ENCODE results near the gene TRIM66.

TRIM66 gene

DNA sequence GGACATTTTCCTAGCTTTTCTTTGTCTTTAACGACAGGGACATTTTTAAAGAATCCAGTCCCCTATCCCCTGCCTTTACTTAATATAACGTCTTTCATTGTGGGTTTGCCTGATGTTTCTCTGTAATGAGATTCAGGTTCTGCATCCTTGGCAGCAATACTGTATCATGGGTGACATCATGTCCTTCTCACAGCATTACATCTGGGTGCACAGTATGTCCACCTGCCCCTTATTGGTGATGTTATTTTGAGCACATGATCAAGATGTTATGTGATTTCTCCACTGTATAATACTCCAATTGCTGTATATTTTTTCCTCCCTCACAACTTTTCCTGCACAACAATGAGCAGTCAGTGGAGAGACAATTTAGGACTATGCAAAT lies 78.8 kb downstream of the TRIM66 start:
- H3K9me3 Mint-ChIP-seq, result no peaks in the 10 kb centered on the region
- H3K36me3 Mint-ChIP-seq (ENCODE audit: low read depth), result no peaks in the 10 kb centered on the region
- peaks cover 31% of the 10 kb centered on the region for H3K27me3 Mint-ChIP-seq
- H3K4me3 Mint-ChIP-seq, result no peak overlapping the region
- H3K27ac Mint-ChIP-seq, result no peak overlapping the region
- H3K4me1 Mint-ChIP-seq (ENCODE audit: low read depth), result no peaks in the 10 kb centered on the region

DNA sequence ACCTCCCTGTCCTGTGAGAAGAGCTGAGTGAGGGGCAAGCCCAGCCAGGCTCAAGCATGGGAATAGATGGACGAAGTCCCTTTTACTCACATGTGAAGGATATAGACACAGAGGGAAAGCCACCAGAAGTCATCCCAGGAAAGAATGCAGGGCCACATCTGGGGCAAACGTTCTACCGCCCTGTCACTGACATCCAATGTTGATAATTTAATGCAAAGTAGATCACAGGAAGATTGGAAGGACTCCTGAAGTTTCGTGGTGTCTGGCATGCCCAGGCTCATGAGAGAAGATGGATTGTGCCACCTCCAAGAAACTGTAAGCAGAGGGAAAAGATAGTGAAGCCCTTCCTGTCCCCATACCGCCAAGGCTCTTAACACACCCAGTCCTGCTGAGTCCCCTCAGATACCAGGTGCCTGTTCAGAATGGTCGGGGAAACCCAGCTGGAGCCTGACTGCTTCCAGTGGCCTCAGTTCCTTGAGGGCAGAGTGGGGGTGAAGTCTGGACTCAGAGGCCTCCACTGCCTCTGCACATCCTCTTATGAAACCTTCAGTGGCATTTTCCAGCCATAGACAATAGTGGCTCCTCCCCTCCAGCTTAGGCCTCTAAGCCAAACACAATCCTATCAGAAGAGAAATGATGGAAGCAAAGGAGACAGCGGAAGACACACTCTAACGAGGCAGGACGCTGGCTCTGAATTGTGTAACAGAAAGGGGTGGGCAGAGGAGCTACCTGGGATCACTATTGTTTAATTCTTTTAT lies 80.9 kb downstream of the TRIM66 start:
- H3K36me3 Mint-ChIP-seq (ENCODE audit: low read depth), result no peaks in the 10 kb centered on the region
- H3K9me3 Mint-ChIP-seq, result no peaks in the 10 kb centered on the region
- H3K27me3 Mint-ChIP-seq, result peaks cover 45% of the 10 kb centered on the region
- H3K4me1 Mint-ChIP-seq (ENCODE audit: low read depth), result no peaks in the 10 kb centered on the region
- no peak overlapping the region for H3K27ac Mint-ChIP-seq
- no peak overlapping the region for H3K4me3 Mint-ChIP-seq

- Mint-ChIP-seq H3K27ac (no peak overlapping the region), H3K4me3 (no peak overlapping the region), H3K9me3 (no peaks in the 10 kb centered on the region), H3K27me3 (peaks cover 46% of the 10 kb centered on the region), H3K4me1 (ENCODE audit: low read depth) (peaks cover 2% of the 10 kb centered on the region), H3K36me3 (ENCODE audit: low read depth) (no peaks in the 10 kb centered on the region)
Observed at GRCh38 chr11:8598506-8598905, 84.0 kb downstream of the TRIM66 start.

- Mint-ChIP-seq H3K27ac (no peak overlapping the region), H3K27me3 (peaks cover 52% of the 10 kb centered on the region), H3K4me1 (ENCODE audit: low read depth) (peaks cover 5% of the 10 kb centered on the region), H3K36me3 (ENCODE audit: low read depth) (no peaks in the 10 kb centered on the region), H3K4me3 (no peak overlapping the region), H3K9me3 (no peaks in the 10 kb centered on the region)
Observed at GRCh38 chr11:8597182-8597581, 85.3 kb downstream of the TRIM66 start.

- H3K27ac Mint-ChIP-seq, result no peak overlapping the region
Observed at GRCh38 chr11:8596504-8597046, 85.9 kb downstream of the TRIM66 start.

DNA sequence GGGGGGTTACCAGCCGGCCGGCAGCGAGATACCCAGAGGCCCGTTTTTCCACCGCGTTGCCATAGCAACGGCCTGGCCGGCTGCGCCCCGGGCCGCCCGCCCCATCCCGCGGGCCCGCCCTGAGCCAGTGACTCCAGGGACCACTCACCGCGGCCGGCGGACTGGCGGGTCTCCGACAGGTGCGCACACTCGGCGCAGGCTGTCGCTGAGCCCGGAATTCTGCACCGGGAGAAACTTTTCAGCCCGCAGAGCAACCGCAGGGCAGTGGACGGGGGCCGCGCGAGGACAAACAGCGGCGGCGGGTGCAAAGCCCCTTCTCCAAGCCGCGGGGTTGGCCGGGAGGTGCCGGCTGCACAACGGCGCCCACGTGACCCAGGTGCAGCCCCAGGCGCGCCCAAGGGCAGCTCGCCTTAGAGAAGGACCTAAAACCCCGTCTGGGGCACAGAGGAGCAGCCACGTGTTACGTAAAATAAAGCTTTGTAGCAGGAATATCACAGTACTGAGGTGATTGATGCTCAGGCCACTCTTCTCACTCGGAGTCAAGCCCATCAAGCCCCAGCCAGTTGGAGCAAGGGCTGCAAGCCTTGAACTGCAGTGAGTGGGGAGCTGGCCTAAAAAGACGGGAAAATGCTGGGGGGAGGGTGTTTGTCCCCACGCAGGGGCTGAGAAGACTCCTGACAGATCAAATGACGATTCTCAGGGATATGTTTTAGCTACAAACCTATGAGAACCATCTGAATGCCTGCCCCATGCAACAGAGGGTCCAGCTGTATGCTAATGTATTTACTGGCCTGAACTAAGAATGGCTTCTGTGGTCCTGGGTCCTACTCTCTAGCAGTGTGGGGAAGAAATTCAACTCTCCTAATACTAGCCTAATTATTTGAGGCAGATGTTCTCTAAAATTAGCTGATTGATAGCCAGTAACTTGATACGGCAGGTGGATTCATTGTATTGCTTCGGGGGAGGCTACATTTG lies 88.2 kb downstream of the TRIM66 start, which contains the start of gene STK33:
STK33 (minus strand) TSS at position 294 of the 975 bp plus-strand sequence. CDS start 119,323 bp downstream, outside the sequence.
- Mint-ChIP-seq H3K9me3 (no peaks in the 10 kb centered on the region), H3K4me1 (ENCODE audit: low read depth) (peaks cover 5% of the 10 kb centered on the region), H3K36me3 (ENCODE audit: low read depth) (no peaks in the 10 kb centered on the region), H3K4me3 (peak within 1 kb of the TSS; percentile 79), H3K27me3 (peaks cover 58% of the 10 kb centered on the region), H3K27ac (peak within 1 kb of the TSS; percentile 50)

More at GRCh38 chr11:8596504-8597046, 85.9 kb downstream of the TRIM66 start:
- Mint-ChIP-seq H3K9me3 (no peaks in the 10 kb centered on the region), H3K36me3 (ENCODE audit: low read depth) (no peaks in the 10 kb centered on the region), H3K4me1 (ENCODE audit: low read depth) (peaks cover 5% of the 10 kb centered on the region), H3K4me3 (no peak overlapping the region), H3K27me3 (peaks cover 52% of the 10 kb centered on the region)

DNA sequence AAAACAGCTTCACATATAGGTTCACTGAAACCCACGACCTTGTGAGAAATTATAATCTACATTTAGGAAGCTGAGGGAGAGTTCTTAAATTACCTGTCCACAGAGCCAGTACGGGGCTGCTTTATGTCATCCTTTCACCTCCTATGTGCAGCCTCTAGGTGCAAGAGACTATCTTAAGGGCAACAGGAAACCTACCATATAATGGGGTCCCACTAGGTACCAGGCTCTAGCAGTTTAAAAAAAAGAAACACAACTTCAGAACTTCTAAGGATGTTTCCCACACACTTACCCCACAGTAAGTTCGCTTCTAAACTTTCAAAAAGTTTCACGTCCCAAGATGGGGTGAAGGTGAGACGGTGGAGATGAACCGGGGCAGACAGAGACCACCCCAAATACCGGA lies 89.0 kb downstream of the TRIM66 start:
- H3K27ac Mint-ChIP-seq, result peak overlapping the region; percentile 41
- peaks cover 50% of the 10 kb centered on the region for H3K27me3 Mint-ChIP-seq

GRCh38 chr11:8587915-8588314 lies 94.5 kb downstream of the TRIM66 start:
- no peaks in the 10 kb centered on the region for H3K4me1 Mint-ChIP-seq (ENCODE audit: low read depth)
- no peaks in the 10 kb centered on the region for H3K36me3 Mint-ChIP-seq (ENCODE audit: low read depth)

More for the DNA sequence above, 89.0 kb downstream of the TRIM66 start:
- H3K4me1 Mint-ChIP-seq (ENCODE audit: low read depth), result peaks cover 5% of the 10 kb centered on the region
- H3K36me3 Mint-ChIP-seq (ENCODE audit: low read depth), result no peaks in the 10 kb centered on the region
- peak overlapping the region; percentile 79 for H3K4me3 Mint-ChIP-seq
- H3K9me3 Mint-ChIP-seq, result no peaks in the 10 kb centered on the region

DNA sequence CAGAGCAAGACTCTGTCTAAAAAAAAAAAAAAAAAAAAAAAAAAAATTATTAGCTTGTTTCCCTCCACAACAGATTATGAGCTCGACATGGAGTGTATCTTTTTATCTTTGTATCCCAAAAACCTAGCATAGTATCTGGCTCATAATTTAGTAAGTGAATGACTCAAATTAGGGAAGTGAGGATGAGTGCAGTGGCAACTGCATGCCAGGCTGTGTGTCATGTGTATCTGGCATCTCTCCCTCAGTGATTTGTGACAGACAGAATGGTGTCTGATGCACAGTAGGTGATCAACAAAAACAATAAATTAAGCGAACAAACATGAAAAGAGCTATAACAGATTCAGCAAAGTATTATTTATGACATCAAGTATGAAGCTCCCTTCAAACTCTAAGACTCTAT lies 95.7 kb downstream of the TRIM66 start:
- Mint-ChIP-seq H3K27ac (no peak overlapping the region), H3K4me1 (ENCODE audit: low read depth) (no peaks in the 10 kb centered on the region), H3K36me3 (ENCODE audit: low read depth) (no peaks in the 10 kb centered on the region), H3K4me3 (no peak overlapping the region), H3K9me3 (no peaks in the 10 kb centered on the region), H3K27me3 (peaks cover 16% of the 10 kb centered on the region)

More at GRCh38 chr11:8587915-8588314, 94.5 kb downstream of the TRIM66 start:
- H3K9me3 Mint-ChIP-seq, result no peaks in the 10 kb centered on the region
- no peak overlapping the region for H3K4me3 Mint-ChIP-seq
- H3K27ac Mint-ChIP-seq, result no peak overlapping the region
- peaks cover 20% of the 10 kb centered on the region for H3K27me3 Mint-ChIP-seq

DNA sequence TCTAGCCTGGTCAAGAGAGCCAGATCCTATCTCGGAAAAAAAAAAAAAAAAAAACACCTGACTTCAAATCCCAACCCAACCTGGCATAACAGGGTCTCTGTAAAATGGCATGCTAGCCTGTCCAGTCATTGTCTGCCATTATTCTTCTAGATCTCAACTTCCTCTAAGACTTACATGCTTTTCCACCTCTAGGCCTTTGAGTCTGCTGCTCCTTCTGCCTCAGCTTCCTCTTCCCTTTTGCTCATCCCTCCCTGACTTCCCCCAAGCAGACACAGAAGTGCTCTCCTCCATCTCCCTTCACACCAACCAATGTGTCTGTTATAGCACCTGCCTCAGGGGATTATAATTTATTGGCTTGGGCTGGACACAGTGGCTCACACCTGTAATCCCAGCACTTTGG lies 96.3 kb downstream of the TRIM66 start:
- no peaks in the 10 kb centered on the region for H3K9me3 Mint-ChIP-seq
- no peak overlapping the region for H3K4me3 Mint-ChIP-seq
- no peaks in the 10 kb centered on the region for H3K36me3 Mint-ChIP-seq (ENCODE audit: low read depth)
- H3K27ac Mint-ChIP-seq, result no peak overlapping the region
- no peaks in the 10 kb centered on the region for H3K4me1 Mint-ChIP-seq (ENCODE audit: low read depth)
- H3K27me3 Mint-ChIP-seq, result peaks cover 16% of the 10 kb centered on the region

- Mint-ChIP-seq H3K27me3 (peaks cover 21% of the 10 kb centered on the region), H3K4me1 (ENCODE audit: low read depth) (no peaks in the 10 kb centered on the region), H3K4me3 (no peak overlapping the region), H3K27ac (no peak overlapping the region), H3K9me3 (peaks cover 7% of the 10 kb centered on the region), H3K36me3 (ENCODE audit: low read depth) (no peaks in the 10 kb centered on the region)
Observed at GRCh38 chr11:8584511-8584910, 98.0 kb downstream of the TRIM66 start.

- no peak overlapping the region for H3K4me3 Mint-ChIP-seq
- H3K9me3 Mint-ChIP-seq, result peaks cover 7% of the 10 kb centered on the region
- no peak overlapping the region for H3K27ac Mint-ChIP-seq
- H3K36me3 Mint-ChIP-seq (ENCODE audit: low read depth), result no peaks in the 10 kb centered on the region
- no peaks in the 10 kb centered on the region for H3K4me1 Mint-ChIP-seq (ENCODE audit: low read depth)
- peaks cover 21% of the 10 kb centered on the region for H3K27me3 Mint-ChIP-seq
Observed at GRCh38 chr11:8584082-8584481, 98.4 kb downstream of the TRIM66 start.

- Mint-ChIP-seq H3K27ac (no peak overlapping the region), H3K9me3 (peaks cover 7% of the 10 kb centered on the region), H3K4me1 (ENCODE audit: low read depth) (no peaks in the 10 kb centered on the region), H3K36me3 (ENCODE audit: low read depth) (no peaks in the 10 kb centered on the region), H3K4me3 (no peak overlapping the region), H3K27me3 (peaks cover 15% of the 10 kb centered on the region)
Observed at GRCh38 chr11:8581300-8581699, 101.2 kb downstream of the TRIM66 start.

- H3K27me3 Mint-ChIP-seq, result peaks cover 13% of the 10 kb centered on the region
- H3K4me1 Mint-ChIP-seq (ENCODE audit: low read depth), result no peaks in the 10 kb centered on the region
Observed at GRCh38 chr11:8577791-8578581, 104.5 kb downstream of the TRIM66 start.

More at GRCh38 chr11:8577791-8578581, 104.5 kb downstream of the TRIM66 start:
- Mint-ChIP-seq H3K4me3 (no peak overlapping the region), H3K9me3 (peaks cover 7% of the 10 kb centered on the region), H3K36me3 (ENCODE audit: low read depth) (no peaks in the 10 kb centered on the region), H3K27ac (no peak overlapping the region)
